B cell (primary cell): ENCODE results near the gene ELANE. TPM values are rescaled to one million over a fixed set of nuclear protein-coding genes. Genes with fewer than 3 reads are reported as not detected.

Experiments
- ATAC-seq: fragments of 200-7000 bp; cut with Tn5 transposase; one replicate; pipeline ENCODE4 v1.10.0; 2021; ENCODE audit warnings: low read depth, mild to moderate bottlenecking, moderate number of reproducible peaks, moderate library complexity
- CTCF ChIA-PET: fragments of 350-600 bp; sonication (Branson Sonifier 250); formaldehyde crosslinking; loops from one replicate; lab custom pipeline; 2021; ENCODE audit warnings: antibody characterized with exemption, inconsistent platforms; lab: Charles Lee
- POLR2A ChIA-PET: fragments of 350-600 bp; sonication (Branson Sonifier 250); formaldehyde crosslinking; loops from one replicate; lab custom pipeline; 2021; ENCODE audit warnings: antibody characterized with exemption; lab: Charles Lee
- DNase-seq: peaks from one replicate; pipeline ENCODE4 v3.0.0; 2013
- H2AFZ ChIP-seq: 2 replicates; pipeline ENCODE4 v1.6.1; 2012; ENCODE audit warnings: mild to moderate bottlenecking, low read depth, low read length; ENCODE audit not compliant: insufficient read depth, poor library complexity, severe bottlenecking
- H3K27ac ChIP-seq, 2 donors: 1 replicate in 1 of 2; 2 replicates in 1 of 2; pipeline ENCODE4 v1.5.1; 2012 to 2013; ENCODE audit warnings: low read length in 2 of 2, mild to moderate bottlenecking in 2 of 2, moderate library complexity in 1 of 2
- H3K27me3 ChIP-seq, 4 experiments: fragments of 200-600 bp in 1 of 4; sonication (generic) in 1 of 4; replicated peaks in 1 of 4; 1 replicate in 2 of 4; 2 replicates in 2 of 4; pipeline versions ENCODE4 v1.6.1 to v1.7.0; 2013 to 2016; ENCODE audit warnings: low read length in 3 of 4, mild to moderate bottlenecking in 2 of 4, mixed read lengths in 1 of 4, moderate library complexity in 1 of 4; ENCODE audit not compliant: insufficient read depth in 4 of 4, control insufficient read depth in 3 of 4; ENCODE audit errors: control extremely low read depth in 1 of 4
- H3K36me3 ChIP-seq, 2 experiments: replicated peaks in 1 of 2; 1 replicate in 1 of 2; 2 replicates in 1 of 2; pipeline versions ENCODE4 v1.6.1 to v1.7.1; 2013; ENCODE audit warnings: low read length in 1 of 2; ENCODE audit not compliant: insufficient read depth in 2 of 2, control insufficient read depth in 1 of 2; ENCODE audit errors: control extremely low read depth in 1 of 2, extremely low read depth in 1 of 2
- H3K4me1 ChIP-seq, 2 donors: fragments of 200-600 bp in 1 of 2; sonication (generic) in 1 of 2; 1 replicate in 1 of 2; 2 replicates in 1 of 2; pipeline versions ENCODE4 v1.5.1 to v1.6.1; 2013 to 2017; ENCODE audit warnings: low read length in 2 of 2; ENCODE audit not compliant: control insufficient read depth in 2 of 2, insufficient read depth in 2 of 2
- H3K4me2 ChIP-seq: replicated peaks from 2 replicates; pipeline ENCODE3; 2012; ENCODE audit warnings: mild to moderate bottlenecking, low read depth, low read length; ENCODE audit not compliant: poor library complexity, severe bottlenecking
- H3K4me3 ChIP-seq, 5 experiments: fragments of 200-600 bp in 1 of 5; sonication (generic) in 1 of 5; 1 replicate in 3 of 5; 2 replicates in 2 of 5; pipeline versions ENCODE4 v1.5.1 to v1.7.0; 2011 to 2016; ENCODE audit warnings: low read length in 4 of 5, mild to moderate bottlenecking in 4 of 5, low read depth in 2 of 5, control low read depth in 1 of 5, moderate library complexity in 1 of 5; ENCODE audit not compliant: insufficient read depth in 1 of 5; ENCODE audit errors: control extremely low read depth in 1 of 5, extremely low read depth in 1 of 5
- H3K79me2 ChIP-seq: fragments of 200-600 bp; sonication (generic); one replicate; pipeline ENCODE4 v1.6.0; 2016; ENCODE audit warnings: low read length; ENCODE audit not compliant: control insufficient read depth, insufficient read depth
- H3K9ac ChIP-seq: fragments of 200-600 bp; sonication (generic); 2 replicates; pipeline ENCODE4 v1.6.1; 2017; ENCODE audit warnings: mild to moderate bottlenecking, low read length, moderate library complexity
- H3K9me3 ChIP-seq, 3 donors: one replicate each; pipeline versions ENCODE4 v1.6.1 to v1.7.1; 2013; ENCODE audit warnings: low read length in 2 of 3; ENCODE audit not compliant: control insufficient read depth in 2 of 3, insufficient read depth in 1 of 3; ENCODE audit errors: control extremely low read depth in 1 of 3
- H4K20me1 ChIP-seq: 2 replicates; pipeline ENCODE4 v1.6.0; 2012; ENCODE audit warnings: mild to moderate bottlenecking, low read length; ENCODE audit not compliant: insufficient read depth, control insufficient read depth, poor library complexity, severe bottlenecking
- H3K27ac Mint-ChIP-seq: one replicate; pipeline ENCODE4 v1.8.0; 2021; ENCODE audit warnings: mixed read lengths
- H3K27me3 Mint-ChIP-seq: one replicate; pipeline ENCODE4 v1.8.0; 2021; ENCODE audit warnings: mixed read lengths
- H3K4me1 Mint-ChIP-seq: one replicate; pipeline ENCODE4 v1.8.0; 2021; ENCODE audit warnings: mixed read lengths
- H3K4me3 Mint-ChIP-seq: one replicate; pipeline ENCODE4 v1.8.0; 2021; ENCODE audit warnings: mixed read lengths
- H3K9me3 Mint-ChIP-seq: one replicate; pipeline ENCODE4 v1.8.0; 2022; ENCODE audit warnings: mixed read lengths; ENCODE audit not compliant: insufficient read depth
- EZH2 ChIP-seq: IDR thresholded peaks from 2 replicates; pipeline ENCODE4 v1.6.1; 2012; ENCODE audit warnings: borderline replicate concordance, low read depth, mild to moderate bottlenecking, moderate library complexity, low read length; ENCODE audit not compliant: insufficient read depth, poor library complexity, severe bottlenecking
- WGBS: methylation state at CpG from one replicate; pipeline ENCODE4 v1.1.5; 2013; ENCODE audit warnings: missing lambda C conversion rate; ENCODE audit not compliant: insufficient coverage; 5-methylcytosine and 5-hydroxymethylcytosine counted together
- intact Hi-C: fragments of 100-400 bp; cut with micrococcal nuclease; formaldehyde crosslinking; loops from one replicate; pipeline ENCODE4 v1.10.0; 2022
- polyA plus RNA-seq: library from polyadenylated mRNA; depleted of rRNA; stranded (reverse); fragments of >200 nt; gene quantifications from 2 replicates; pipeline ENCODE4 v1.2.3, GENCODE V29; 2012
- total RNA-seq, 2 donors: library from RNA; stranded (reverse); fragments of 120-200 nt in 1 of 2; gene quantifications; 1 replicate in 1 of 2; 2 replicates in 1 of 2; pipeline versions ENCODE4 v1.2.3 to v1.2.4, GENCODE V29; 2013 to 2022
- TF ChIP-seq, protein P1 (sequence below): fragments of 200-600 bp; IDR thresholded peaks from one replicate; pipeline ENCODE4 v1.8.0; 2022; ENCODE audit warnings: antibody characterized with exemption, mild to moderate bottlenecking

ELANE gene
- total and polyA plus RNA-seq, 2 donors (not counting 1 experiment from before 2014, with no cell fraction given): 0.18 TPM; not detected in 1

DNA sequence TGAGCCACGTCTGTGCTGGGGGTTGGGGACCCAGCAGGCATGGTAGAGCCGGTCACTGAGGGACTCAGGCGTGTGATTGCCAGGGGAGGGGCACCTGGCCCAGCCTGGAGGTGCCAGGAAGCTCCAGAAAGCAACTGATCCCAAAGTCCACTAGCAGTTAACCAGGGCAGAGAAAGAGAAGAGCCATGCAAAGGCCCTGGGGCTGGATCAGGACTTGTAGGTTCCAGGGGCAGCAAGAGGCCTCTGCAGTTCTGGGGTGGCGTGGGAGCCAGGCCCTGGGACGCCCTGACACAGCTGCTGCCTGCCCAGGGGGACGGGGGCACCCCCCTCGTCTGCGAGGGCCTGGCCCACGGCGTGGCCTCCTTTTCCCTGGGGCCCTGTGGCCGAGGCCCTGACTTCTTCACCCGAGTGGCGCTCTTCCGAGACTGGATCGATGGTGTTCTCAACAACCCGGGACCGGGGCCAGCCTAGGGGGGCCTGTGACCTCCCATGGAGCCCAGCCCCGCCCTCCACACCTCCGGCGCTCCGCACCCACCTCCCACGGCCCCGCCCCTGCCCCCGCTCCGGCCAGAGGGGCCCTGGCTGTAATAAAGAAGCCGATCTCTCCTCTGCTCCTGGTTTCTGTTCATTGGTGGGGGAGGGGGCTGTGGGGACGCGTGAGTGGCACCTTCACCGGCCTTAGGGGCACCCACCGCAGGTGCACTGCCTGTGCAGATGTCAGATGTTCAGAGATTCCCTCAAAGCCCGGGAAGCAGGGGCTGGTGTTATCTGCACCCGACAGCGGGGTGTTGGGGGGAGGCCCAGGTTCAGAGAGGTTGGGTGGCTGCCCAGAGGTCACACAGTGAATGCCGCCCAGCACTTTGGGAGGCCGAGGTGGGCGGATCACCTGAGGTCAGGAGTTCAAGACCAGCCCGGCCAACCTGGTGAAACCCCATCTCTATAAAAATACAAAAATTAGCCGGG, 20.4 kb upstream of the ELANE start:
- H3K27me3 Mint-ChIP-seq: peaks cover 15% of the 10 kb centered on the region

DNA sequence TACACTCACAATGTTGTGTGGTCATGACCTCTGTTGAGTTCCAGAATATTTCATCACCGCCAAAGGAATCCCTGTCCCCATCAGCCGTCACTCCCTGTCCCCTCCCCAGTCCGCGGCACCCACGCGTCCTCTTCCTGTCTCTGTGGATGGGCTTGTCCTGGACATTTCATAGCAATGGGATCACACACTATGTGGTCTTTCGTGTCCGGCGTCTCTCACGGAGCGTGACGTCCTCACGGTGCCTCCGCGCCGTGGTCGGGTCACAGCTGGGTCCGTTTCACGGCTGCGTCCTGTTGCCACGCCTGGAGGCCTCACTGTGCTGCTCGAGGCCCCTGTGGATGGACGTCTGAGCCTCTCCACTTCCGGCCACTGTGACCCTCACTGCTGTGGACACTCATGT, 17.9 kb upstream of the ELANE start:
- H3K4me2 ChIP-seq: no peak overlapping the region
- H3K4me3 Mint-ChIP-seq: no peak overlapping the region
- ChIA-PET CTCF (no interaction called here), POLR2A (no interaction called here)
- H4K20me1 ChIP-seq: no peaks in the 10 kb centered on the region
- H3K9ac ChIP-seq: no peak overlapping the region
- peaks cover 15% of the 10 kb centered on the region for H3K27me3 Mint-ChIP-seq
- peaks cover 0 to 25% (median 2%) of the 10 kb centered on the region in 4 experiments for H3K27me3 ChIP-seq
- no peak overlapping the region for H3K27ac ChIP-seq
- H3K36me3 ChIP-seq: no peaks in the 10 kb centered on the region
- H3K4me1 ChIP-seq: no peaks in the 10 kb centered on the region
- DNase-seq: no peak
- no peaks in the 10 kb centered on the region for H3K4me1 Mint-ChIP-seq
- H3K79me2 ChIP-seq: no peaks in the 10 kb centered on the region
- H3K4me3 ChIP-seq: no peak overlapping the region
- intact Hi-C loops: no loop called here
- H2AFZ ChIP-seq: no peak overlapping the region
- no peak for ATAC-seq
- H3K9me3 Mint-ChIP-seq: no peaks in the 10 kb centered on the region
- no peak overlapping the region for H3K27ac Mint-ChIP-seq
- peaks cover 0 to 5% (median 0%) of the 10 kb centered on the region in 3 donors for H3K9me3 ChIP-seq
- TF ChIP-seq, protein P1, sequence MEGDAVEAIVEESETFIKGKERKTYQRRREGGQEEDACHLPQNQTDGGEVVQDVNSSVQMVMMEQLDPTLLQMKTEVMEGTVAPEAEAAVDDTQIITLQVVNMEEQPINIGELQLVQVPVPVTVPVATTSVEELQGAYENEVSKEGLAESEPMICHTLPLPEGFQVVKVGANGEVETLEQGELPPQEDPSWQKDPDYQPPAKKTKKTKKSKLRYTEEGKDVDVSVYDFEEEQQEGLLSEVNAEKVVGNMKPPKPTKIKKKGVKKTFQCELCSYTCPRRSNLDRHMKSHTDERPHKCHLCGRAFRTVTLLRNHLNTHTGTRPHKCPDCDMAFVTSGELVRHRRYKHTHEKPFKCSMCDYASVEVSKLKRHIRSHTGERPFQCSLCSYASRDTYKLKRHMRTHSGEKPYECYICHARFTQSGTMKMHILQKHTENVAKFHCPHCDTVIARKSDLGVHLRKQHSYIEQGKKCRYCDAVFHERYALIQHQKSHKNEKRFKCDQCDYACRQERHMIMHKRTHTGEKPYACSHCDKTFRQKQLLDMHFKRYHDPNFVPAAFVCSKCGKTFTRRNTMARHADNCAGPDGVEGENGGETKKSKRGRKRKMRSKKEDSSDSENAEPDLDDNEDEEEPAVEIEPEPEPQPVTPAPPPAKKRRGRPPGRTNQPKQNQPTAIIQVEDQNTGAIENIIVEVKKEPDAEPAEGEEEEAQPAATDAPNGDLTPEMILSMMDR: no peak
- no peak for TF ChIP-seq EZH2
- 82% methylated on average over 20 of the region's 24 CpGs for whole genome bisulfite sequencing

More for the DNA sequence above, 20.4 kb upstream of the ELANE start:
- H3K27ac ChIP-seq: no peak overlapping the region
- no peak overlapping the region for H3K4me2 ChIP-seq
- Mint-ChIP-seq H3K4me1 (no peaks in the 10 kb centered on the region), H3K9me3 (no peaks in the 10 kb centered on the region), H3K4me3 (no peak overlapping the region), H3K27ac (no peak overlapping the region)
- no peaks in the 10 kb centered on the region for H3K4me1 ChIP-seq
- ATAC-seq (no peak), DNase-seq (no peak)
- H2AFZ ChIP-seq: no peak overlapping the region
- intact Hi-C loops: no loop called here
- H3K4me3 ChIP-seq: no peak overlapping the region
- 80% methylated on average over 36 of the region's 38 CpGs for WGBS
- peaks cover 0 to 6% (median 0%) of the 10 kb centered on the region in 3 donors for H3K9me3 ChIP-seq
- H3K36me3 ChIP-seq: no peaks in the 10 kb centered on the region
- H4K20me1 ChIP-seq: no peaks in the 10 kb centered on the region
- TF ChIP-seq, protein P1: no peak
- no peak for TF ChIP-seq EZH2
- POLR2A ChIA-PET: no interaction called here
- CTCF ChIA-PET: no interaction called here
- no peaks in the 10 kb centered on the region for H3K79me2 ChIP-seq
- H3K27me3 ChIP-seq: peaks cover 0 to 34% (median 2%) of the 10 kb centered on the region in 4 experiments
- no peak overlapping the region for H3K9ac ChIP-seq
